OCI-LY7 (cell line): ENCODE data around the gene CFAP65.

Experiments used
- EZH2phosphoT487 ChIP-seq: fragments of 200-600 bp; sonication (generic); IDR thresholded peaks from 2 replicates; pipeline ENCODE4 v1.6.1; 2018; ENCODE audit warnings: low read depth, borderline replicate concordance, mild to moderate bottlenecking, mixed run types, antibody characterized with exemption, low read length, moderate library complexity, mixed read lengths
- TF ChIP-seq, protein P1 (sequence below): fragments of 200-600 bp; sonication (generic); conservative IDR thresholded peaks from 2 replicates; pipeline ENCODE4 v1.5.1; 2014; ENCODE audit warnings: mild to moderate bottlenecking, antibody characterized with exemption, low read length, moderate library complexity, mixed read lengths

DNA sequence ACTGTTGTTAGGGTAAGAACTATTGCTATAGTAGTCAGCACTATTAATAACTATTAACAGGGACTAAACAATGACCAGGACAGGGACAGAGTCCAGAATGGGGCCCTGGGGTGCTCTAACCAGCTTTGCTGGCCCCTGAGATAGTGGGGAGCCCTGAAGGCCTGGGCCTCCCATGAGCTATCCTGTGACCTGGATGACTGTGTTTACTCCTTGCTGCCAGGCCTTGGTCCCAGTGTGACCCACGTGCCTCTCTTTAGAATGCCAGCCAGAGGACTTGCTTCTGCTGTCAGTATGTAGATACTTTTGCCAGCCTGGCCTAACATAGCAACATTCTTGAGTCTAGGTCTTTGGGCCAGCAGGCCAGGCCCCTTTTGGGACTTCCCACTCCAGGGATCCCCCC lies 70.4 kb downstream of the CFAP65 start:
- TF ChIP-seq, protein P1, sequence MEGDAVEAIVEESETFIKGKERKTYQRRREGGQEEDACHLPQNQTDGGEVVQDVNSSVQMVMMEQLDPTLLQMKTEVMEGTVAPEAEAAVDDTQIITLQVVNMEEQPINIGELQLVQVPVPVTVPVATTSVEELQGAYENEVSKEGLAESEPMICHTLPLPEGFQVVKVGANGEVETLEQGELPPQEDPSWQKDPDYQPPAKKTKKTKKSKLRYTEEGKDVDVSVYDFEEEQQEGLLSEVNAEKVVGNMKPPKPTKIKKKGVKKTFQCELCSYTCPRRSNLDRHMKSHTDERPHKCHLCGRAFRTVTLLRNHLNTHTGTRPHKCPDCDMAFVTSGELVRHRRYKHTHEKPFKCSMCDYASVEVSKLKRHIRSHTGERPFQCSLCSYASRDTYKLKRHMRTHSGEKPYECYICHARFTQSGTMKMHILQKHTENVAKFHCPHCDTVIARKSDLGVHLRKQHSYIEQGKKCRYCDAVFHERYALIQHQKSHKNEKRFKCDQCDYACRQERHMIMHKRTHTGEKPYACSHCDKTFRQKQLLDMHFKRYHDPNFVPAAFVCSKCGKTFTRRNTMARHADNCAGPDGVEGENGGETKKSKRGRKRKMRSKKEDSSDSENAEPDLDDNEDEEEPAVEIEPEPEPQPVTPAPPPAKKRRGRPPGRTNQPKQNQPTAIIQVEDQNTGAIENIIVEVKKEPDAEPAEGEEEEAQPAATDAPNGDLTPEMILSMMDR = no peak
- no peak for TF ChIP-seq EZH2phosphoT487
